ENCODE results near the gene EXOSC10.

DNA sequence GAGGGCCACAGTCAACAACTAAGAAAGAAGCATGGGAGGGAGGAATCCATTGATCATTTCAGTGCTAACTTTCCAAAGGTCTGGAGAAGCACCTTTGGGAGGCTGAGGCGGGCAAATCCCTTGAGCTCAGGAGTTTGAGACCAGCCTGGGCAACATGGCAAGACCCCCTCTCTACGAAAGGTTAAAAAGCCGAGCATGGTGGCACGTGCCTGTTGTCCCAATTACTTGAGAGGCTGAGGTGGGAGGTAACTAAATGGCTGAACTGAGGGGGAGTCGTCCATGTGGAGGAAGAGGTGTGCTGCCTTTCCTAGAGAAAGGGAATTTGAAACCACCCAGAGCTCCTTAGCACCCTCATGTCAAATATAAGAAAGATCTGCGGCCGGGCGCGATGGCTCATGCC, 68.8 kb downstream of the EXOSC10 start:
- TF ChIP-seq GATA2 (IDR thresholded peaks at IDR 0.05; ENCODE audit: low read depth, low read length) (no peak), GATA3 (IDR thresholded peaks at IDR 0.05; ENCODE audit: low read depth, low read length) (no peak)
